GM10266 (cell line): ENCODE data around the gene EIF4E1B.

Source experiments
- DNase-seq: peaks from one replicate; pipeline ENCODE4 v3.0.0; 2012; ENCODE audit errors: extremely low spot score
- TF ChIP-seq, protein P1 (sequence below): IDR thresholded peaks from 2 replicates; pipeline ENCODE4 v1.5.1; 2012; ENCODE audit warnings: mild to moderate bottlenecking, low read depth; ENCODE audit not compliant: control insufficient read depth, insufficient read depth; ENCODE audit errors: missing control alignments

The EIF4E1B gene

GRCh38 chr5:176660860-176661641 lies 30.6 kb downstream of the EIF4E1B start:
- TF ChIP-seq, protein P1, sequence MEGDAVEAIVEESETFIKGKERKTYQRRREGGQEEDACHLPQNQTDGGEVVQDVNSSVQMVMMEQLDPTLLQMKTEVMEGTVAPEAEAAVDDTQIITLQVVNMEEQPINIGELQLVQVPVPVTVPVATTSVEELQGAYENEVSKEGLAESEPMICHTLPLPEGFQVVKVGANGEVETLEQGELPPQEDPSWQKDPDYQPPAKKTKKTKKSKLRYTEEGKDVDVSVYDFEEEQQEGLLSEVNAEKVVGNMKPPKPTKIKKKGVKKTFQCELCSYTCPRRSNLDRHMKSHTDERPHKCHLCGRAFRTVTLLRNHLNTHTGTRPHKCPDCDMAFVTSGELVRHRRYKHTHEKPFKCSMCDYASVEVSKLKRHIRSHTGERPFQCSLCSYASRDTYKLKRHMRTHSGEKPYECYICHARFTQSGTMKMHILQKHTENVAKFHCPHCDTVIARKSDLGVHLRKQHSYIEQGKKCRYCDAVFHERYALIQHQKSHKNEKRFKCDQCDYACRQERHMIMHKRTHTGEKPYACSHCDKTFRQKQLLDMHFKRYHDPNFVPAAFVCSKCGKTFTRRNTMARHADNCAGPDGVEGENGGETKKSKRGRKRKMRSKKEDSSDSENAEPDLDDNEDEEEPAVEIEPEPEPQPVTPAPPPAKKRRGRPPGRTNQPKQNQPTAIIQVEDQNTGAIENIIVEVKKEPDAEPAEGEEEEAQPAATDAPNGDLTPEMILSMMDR = peak; percentile 96
- DNase-seq = peak; percentile 90

- no peak for DNase-seq
- TF ChIP-seq, protein P1 = no peak
These were observed 31.2 kb downstream of the EIF4E1B start for GRCh38 chr5:176661676-176662075.

GRCh38 chr5:176662371-176663333 lies 32.2 kb downstream of the EIF4E1B start:
- DNase-seq = no peak
- TF ChIP-seq, protein P1 = no peak

DNA sequence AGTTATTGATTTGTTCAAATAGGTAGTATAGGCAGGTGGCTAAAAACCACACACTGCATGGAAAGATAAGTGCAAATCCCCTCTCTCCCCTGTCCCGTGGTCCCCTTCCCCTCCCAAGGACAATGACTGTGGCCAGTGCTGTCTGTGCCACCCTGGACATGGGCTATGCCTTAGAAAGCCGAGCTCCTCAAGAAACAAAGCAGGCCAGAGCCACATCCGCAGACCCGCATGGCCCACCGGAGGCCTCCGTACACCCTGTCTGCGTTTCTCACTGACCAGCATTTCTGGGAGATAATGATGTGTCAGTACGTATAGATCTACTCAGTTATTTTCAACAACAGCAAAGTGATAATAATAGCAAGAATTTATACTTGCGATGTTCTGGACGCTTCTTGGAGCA lies 33.1 kb downstream of the EIF4E1B start:
- DNase-seq = no peak
- TF ChIP-seq, protein P1 = no peak

DNA sequence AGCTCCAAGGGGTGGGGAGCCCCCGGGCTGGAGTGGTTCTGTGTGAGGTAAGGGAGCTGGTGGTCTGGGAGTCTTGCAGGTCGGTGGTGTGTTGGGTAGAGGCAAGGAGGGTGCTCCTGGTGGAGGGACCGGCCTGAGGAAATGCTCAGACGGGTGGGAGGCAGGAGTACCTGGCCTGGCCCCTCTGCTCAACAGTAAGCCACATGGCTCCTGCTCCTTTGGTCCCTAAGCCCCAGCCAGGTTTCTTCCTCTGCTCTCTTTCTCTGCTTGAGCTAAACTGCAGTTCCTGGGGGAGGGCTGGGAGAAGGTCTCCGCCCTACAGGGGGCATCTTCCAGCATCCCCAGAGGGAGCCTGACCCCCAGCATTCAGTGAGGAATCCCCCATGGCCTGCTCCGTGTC lies 34.0 kb downstream of the EIF4E1B start:
- no peak for DNase-seq
- TF ChIP-seq, protein P1 = no peak

DNA sequence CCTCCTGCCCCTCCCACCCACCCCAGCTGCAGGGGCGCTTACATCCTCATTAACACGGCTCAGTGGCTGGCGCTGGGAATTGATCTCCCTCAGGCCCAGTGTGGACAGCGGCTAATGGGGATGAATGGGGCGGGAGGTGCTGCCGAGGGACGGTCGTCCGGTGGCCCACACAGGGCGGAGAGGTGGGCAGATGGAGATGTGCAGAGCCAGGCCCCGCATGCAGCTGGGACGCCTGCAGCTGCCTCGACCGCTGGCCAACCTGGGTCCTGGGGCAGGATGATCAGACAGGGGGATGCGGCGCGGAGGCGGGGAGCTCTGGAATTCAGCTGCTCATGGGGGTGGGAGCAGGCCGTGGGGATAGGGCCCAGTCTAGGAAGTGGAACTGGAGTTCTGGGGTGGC lies 34.4 kb downstream of the EIF4E1B start:
- TF ChIP-seq, protein P1 = no peak
- no peak for DNase-seq
